MG63 (cell line): ENCODE measurements around the gene ALKBH8. TPM values are rescaled to one million over a fixed set of nuclear protein-coding genes. Genes with fewer than 3 reads are reported as not detected.
"Not testable (repeated sequence)": the region's sequence is repeated elsewhere in the genome, so short reads cannot be mapped to it uniquely, and the experiment has no call there.

Experiments used
- DNase-seq: peaks from one replicate; pipeline ENCODE4 v3.0.0-alpha.2; 2020
- H3K27me3 ChIP-seq: fragments of 250-450 bp; sonication (Bioruptor Pico); 2 replicates; pipeline ENCODE4 v1.5.1; 2020; ENCODE audit warnings: mild to moderate bottlenecking, moderate library complexity
- H3K36me3 ChIP-seq: fragments of 250-450 bp; sonication (Bioruptor Pico); 2 replicates; pipeline ENCODE4 v1.5.1; 2020; ENCODE audit warnings: mild to moderate bottlenecking, moderate library complexity
- H3K4me3 ChIP-seq: fragments of 250-450 bp; sonication (Bioruptor Pico); 2 replicates; pipeline ENCODE4 v1.5.1; 2020; ENCODE audit warnings: mild to moderate bottlenecking, moderate library complexity
- H3K9me3 ChIP-seq: fragments of 250-450 bp; sonication (Bioruptor Pico); 2 replicates; pipeline ENCODE4 v1.5.1; 2020; ENCODE audit warnings: mild to moderate bottlenecking, moderate library complexity
- total RNA-seq: library from RNA; depleted of rRNA; stranded (reverse); fragments of >200 nt; shearing (Covaris generic); gene quantifications from 2 replicates; pipeline ENCODE4 v1.2.3, GENCODE V29; 2014; ENCODE audit warnings: low replicate concordance; rRNA removed

ALKBH8 gene
- total RNA-seq, 1 experiment from 2014 or later = 5.5 TPM

GRCh38 chr11:107482234-107482633 lies 83.3 kb downstream of the ALKBH8 start:
- no peak overlapping the region for H3K4me3 ChIP-seq

GRCh38 chr11:107478922-107479321 lies 86.6 kb downstream of the ALKBH8 start:
- no peaks in the 10 kb centered on the region for H3K36me3 ChIP-seq
- no peaks in the 10 kb centered on the region for H3K9me3 ChIP-seq
- H3K4me3 ChIP-seq = no peak overlapping the region
- H3K27me3 ChIP-seq = peaks cover 7% of the 10 kb centered on the region; the same call in 1 of the 2 replicates
- DNase-seq = no peak

More at GRCh38 chr11:107482234-107482633, 83.3 kb downstream of the ALKBH8 start:
- Histone ChIP-seq H3K9me3 (no peaks in the 10 kb centered on the region), H3K36me3 (no peaks in the 10 kb centered on the region), H3K27me3 (peaks cover 2% of the 10 kb centered on the region; the same call in 1 of the 2 replicates)
- no peak for DNase-seq

DNA sequence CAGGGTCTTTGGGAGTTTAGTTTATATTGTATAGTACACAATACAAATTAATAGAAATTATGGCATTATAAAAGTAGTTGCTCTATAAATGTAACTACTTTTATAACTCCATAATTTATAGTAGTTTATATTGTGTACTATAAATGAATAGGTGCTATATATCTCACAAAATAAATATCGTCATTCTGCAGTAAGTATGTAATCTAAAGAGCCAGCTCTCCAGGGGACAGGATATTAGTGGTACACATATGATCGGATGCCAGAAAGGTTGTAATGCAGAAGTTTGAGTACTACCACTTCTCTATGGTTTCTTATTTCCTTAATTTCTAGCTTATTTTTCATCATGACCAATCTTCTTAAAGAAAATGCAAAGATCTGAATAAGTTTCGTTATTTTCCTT lies 87.7 kb downstream of the ALKBH8 start:
- Histone ChIP-seq H3K27me3 (peaks cover 7% of the 10 kb centered on the region; the same call in 1 of the 2 replicates), H3K4me3 (no peak overlapping the region), H3K9me3 (no peaks in the 10 kb centered on the region), H3K36me3 (no peaks in the 10 kb centered on the region)
- no peak for DNase-seq

DNA sequence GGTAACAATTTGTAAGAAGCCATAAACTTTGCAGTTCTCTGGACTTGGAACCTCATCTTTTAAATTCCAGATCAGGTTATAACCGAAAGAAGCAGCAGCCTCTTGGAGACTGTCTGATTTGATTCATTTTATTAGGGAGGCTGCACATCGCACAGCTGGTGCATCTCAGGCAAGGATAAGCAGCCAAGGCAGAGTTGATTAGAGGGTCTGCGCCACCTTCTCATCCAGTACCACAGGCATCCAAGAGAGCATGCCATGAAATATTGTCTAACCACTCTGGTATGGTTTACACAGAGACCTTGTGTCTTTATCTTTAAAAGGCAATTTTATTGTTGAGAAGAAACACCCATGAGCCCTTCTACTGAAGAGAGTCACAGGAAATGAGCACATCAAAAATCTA lies 91.7 kb downstream of the ALKBH8 start:
- H3K9me3 ChIP-seq = no peaks in the 10 kb centered on the region
- H3K36me3 ChIP-seq = no peaks in the 10 kb centered on the region
- no peak overlapping the region for H3K4me3 ChIP-seq
- peaks cover 4% of the 10 kb centered on the region; the same call in 1 of the 2 replicates for H3K27me3 ChIP-seq
- DNase-seq = no peak

- H3K27me3 ChIP-seq = peaks cover 4% of the 10 kb centered on the region; the same call in 1 of the 2 replicates
Measured at GRCh38 chr11:107472966-107473365, 92.6 kb downstream of the ALKBH8 start.

DNA sequence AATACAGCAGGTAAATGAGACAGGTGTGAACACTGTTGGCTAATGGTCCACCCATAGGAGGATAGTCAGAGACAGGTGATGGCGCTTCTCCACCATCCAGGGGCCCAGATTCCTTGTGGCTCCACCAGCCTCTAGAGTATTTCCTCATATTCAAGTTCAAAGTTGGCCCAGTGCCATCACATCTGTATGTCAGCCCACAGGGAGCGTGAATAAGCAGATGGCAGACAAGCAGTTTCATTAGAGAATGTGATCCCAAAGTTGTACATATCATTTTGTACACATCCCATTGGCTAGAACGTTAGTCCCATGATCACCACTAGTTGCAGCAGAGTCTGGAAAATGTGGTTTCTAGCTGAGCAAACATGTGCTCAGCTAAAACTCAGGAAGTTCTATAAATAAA lies 96.9 kb downstream of the ALKBH8 start:
- Histone ChIP-seq H3K4me3 (no peak overlapping the region), H3K36me3 (no peaks in the 10 kb centered on the region), H3K9me3 (no peaks in the 10 kb centered on the region), H3K27me3 (peaks cover 11% of the 10 kb centered on the region; the same call in 1 of the 2 replicates)
- DNase-seq = no peak

More at GRCh38 chr11:107472966-107473365, 92.6 kb downstream of the ALKBH8 start:
- no peaks in the 10 kb centered on the region for H3K9me3 ChIP-seq
- H3K36me3 ChIP-seq = no peaks in the 10 kb centered on the region
- no peak overlapping the region for H3K4me3 ChIP-seq
- DNase-seq = no peak

GRCh38 chr11:107467696-107468095 lies 97.8 kb downstream of the ALKBH8 start:
- Histone ChIP-seq H3K36me3 (no peaks in the 10 kb centered on the region), H3K27me3 (peaks cover 11% of the 10 kb centered on the region; the same call in 1 of the 2 replicates), H3K4me3 (no peak overlapping the region), H3K9me3 (no peaks in the 10 kb centered on the region)
- no peak for DNase-seq

DNA sequence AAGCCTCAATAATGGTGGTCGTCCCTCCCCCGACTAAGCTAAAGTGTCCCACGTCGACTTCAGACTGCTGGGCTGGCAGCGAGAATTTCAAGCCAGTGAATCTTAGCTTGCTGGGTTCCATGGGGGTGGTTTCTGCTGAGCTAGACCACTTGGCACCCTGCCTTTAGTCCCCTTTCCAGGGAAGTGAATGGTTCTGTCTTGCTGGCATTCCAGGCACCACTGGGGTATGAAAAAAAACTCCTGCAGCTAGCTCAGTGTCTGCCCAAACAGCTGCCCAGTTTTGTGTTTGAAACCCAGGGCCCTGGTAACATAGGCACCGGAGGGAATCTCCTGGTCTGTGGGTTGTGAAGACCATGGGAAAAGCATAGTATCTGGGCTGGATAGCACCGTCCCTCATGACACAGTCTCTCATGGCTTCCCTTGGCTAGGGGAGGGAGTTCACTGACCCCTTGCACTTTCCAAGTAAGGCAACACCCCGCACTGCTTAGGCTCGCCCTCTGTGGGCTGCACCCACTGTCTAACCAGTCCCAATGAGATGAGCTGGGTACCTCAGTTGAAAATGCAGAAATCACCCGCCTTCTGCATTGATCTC lies 99.2 kb downstream of the ALKBH8 start:
- H3K27me3 ChIP-seq = peaks cover 11% of the 10 kb centered on the region; the same call in 1 of the 2 replicates
- H3K9me3 ChIP-seq, H3K36me3 ChIP-seq, H3K4me3 ChIP-seq, DNase-seq: not testable (repeated sequence)

DNA sequence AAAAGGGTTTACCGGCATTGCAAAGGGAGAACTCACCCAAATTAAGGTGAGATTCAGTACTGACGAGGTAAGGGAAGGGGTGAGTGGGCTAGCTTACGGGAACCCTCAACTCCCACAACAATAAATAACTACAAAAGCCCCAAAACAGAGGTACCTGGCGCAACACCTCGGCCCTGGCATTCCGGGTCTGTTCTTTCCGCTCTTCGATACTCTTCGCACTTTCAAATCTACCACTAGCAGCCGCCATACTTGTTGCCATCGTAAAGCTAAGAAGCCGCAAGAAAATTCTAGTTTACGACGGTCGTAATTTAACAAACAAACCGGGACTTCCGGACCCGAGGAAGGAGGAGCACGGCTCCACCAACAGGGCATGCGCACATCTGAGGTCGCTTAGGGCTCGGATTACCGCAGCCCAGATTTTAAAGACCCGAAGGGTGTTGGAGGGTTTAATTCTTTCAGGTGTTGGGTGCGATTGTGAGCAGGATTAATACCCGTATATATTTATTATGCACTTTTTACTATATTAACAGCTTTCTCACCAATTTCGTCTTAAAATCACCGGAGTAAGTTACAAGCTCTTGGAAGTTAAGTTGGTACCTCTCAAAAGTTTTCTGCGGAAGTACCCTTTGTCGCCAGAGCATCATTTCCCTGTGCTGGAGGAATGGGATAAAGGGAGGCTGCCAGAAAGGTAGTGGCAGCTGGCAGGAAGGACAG lies 107.8 kb downstream of the ALKBH8 start, which contains the start of gene CWF19L2:
Gene CWF19L2, minus strand, starts transcription at position 268 of the 714 bp plus-strand sequence. Its CDS starts 9 bp downstream, at position 259.
- Histone ChIP-seq H3K9me3 (no peaks in the 10 kb centered on the region), H3K27me3 (no peaks in the 10 kb centered on the region; the same call in 1 of the 2 replicates), H3K4me3 (peak within 1 kb of the TSS; percentile 70), H3K36me3 (peaks cover 8% of the 10 kb centered on the region)
- peak; percentile 88 for DNase-seq

- H3K27me3 ChIP-seq = no peaks in the 10 kb centered on the region; the same call in 1 of the 2 replicates
- H3K4me3 ChIP-seq = peak overlapping the region; percentile 70
- H3K36me3 ChIP-seq = peaks cover 13% of the 10 kb centered on the region
- peak; percentile 8 for DNase-seq
- no peaks in the 10 kb centered on the region for H3K9me3 ChIP-seq
Measured at GRCh38 chr11:107457205-107457557, 108.4 kb downstream of the ALKBH8 start.

DNA sequence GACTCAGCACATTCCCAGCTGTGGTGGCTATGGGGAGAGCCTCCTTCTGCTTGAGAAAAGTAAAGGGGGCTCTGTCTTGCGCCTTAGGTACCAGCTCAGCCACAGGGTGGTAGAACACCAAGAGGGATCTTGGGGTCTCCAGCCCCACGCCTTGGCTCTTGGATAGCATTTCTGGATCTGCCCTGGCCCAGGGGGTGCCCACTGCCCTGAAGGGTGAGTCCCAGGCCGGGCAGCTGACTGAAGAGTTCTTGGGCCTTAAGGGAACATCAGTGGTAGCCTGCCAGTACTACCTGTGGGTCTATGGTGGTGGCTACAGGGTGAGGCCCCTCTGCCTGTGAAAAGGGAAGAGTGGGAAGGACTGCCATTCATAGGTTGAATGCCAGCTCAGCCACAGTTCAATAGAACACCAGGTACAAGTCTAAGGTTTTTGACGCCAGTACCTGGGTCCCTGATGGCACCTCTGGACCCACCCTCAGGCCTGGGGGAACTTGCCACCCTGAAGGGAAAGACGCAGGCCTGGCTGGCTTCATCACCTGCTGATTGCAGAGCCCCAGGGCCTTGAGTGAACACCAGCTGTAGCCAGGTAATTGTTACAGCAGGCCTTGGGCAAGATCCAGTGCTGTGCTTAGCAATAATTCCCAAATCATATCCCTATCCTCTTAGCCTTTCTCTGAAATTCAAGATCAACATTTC lies 111.8 kb downstream of the ALKBH8 start:
- no peak overlapping the region for H3K4me3 ChIP-seq
- no peaks in the 10 kb centered on the region; the same call in 1 of the 2 replicates for H3K9me3 ChIP-seq
- H3K36me3 ChIP-seq = peaks cover 14% of the 10 kb centered on the region
- DNase-seq = no peak
- no peaks in the 10 kb centered on the region for H3K27me3 ChIP-seq

Other genes with a start within 250 kb of the ALKBH8 start
- 3.7 and 10.6 TPM in 2 replicates for gene CWF19L2, start 107.9 kb downstream of the ALKBH8 start, total RNA-seq
- gene ELMOD1, start 25.4 kb upstream of the ALKBH8 start, total RNA-seq = not detected in 2 replicates
- gene SLN, start 146.3 kb upstream of the ALKBH8 start, total RNA-seq = not detected in 2 replicates